OCI-LY7 (cell line): Measurements from ENCODE around the gene NLRC4.

Experiments
- EZH2phosphoT487 ChIP-seq: fragments of 200-600 bp; sonication (generic); IDR thresholded peaks from 2 replicates; pipeline ENCODE4 v1.6.1; 2018; ENCODE audit warnings: low read depth, borderline replicate concordance, mild to moderate bottlenecking, mixed run types, antibody characterized with exemption, low read length, moderate library complexity, mixed read lengths
- TF ChIP-seq, protein P1 (sequence below): fragments of 200-600 bp; sonication (generic); conservative IDR thresholded peaks from 2 replicates; pipeline ENCODE4 v1.5.1; 2014; ENCODE audit warnings: mild to moderate bottlenecking, antibody characterized with exemption, low read length, moderate library complexity, mixed read lengths

DNA sequence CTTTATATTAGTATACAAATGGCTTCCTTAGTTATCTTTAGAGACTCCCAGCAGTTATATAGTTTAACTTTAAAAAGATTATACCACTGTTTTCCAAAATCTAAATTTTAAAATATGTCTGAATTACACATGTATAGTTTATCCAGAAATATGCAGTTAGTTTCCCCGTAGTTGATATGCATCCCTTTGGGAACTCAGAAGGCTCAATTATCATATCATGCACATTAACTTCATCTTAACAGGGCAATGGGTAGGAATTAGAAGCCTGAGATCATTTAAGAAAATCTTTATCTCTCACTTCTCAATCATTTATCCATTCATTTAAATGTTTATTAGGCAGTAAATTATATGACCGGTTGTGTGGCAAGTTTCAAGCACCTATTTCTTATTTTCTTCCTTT, 27.2 kb downstream of the NLRC4 start:
- TF ChIP-seq, protein P1, sequence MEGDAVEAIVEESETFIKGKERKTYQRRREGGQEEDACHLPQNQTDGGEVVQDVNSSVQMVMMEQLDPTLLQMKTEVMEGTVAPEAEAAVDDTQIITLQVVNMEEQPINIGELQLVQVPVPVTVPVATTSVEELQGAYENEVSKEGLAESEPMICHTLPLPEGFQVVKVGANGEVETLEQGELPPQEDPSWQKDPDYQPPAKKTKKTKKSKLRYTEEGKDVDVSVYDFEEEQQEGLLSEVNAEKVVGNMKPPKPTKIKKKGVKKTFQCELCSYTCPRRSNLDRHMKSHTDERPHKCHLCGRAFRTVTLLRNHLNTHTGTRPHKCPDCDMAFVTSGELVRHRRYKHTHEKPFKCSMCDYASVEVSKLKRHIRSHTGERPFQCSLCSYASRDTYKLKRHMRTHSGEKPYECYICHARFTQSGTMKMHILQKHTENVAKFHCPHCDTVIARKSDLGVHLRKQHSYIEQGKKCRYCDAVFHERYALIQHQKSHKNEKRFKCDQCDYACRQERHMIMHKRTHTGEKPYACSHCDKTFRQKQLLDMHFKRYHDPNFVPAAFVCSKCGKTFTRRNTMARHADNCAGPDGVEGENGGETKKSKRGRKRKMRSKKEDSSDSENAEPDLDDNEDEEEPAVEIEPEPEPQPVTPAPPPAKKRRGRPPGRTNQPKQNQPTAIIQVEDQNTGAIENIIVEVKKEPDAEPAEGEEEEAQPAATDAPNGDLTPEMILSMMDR = no peak
- no peak for TF ChIP-seq EZH2phosphoT487
